Astrocyte (in vitro differentiated cells and primary cell): Measurements from ENCODE around the gene COBL. TPM values are rescaled to one million over a fixed set of nuclear protein-coding genes. Genes with fewer than 3 reads are reported as not detected.

Experiments
- DNase-seq: peaks from one replicate; pipeline ENCODE4 v3.0.0-alpha.2; 2010; ENCODE audit warnings: low read depth
- FAIRE-seq: peaks from 2 replicates; lab custom pipeline; 2011; peaks lifted over from hg19 to GRCh38; lab: Jason Lieb, UNC
- H2AFZ ChIP-seq: 2 replicates; pipeline ENCODE4 v1.6.0; 2012; ENCODE audit warnings: low read depth, low read length, inconsistent platforms
- H3K27ac ChIP-seq: 2 replicates; pipeline ENCODE4 v1.5.1; 2011; ENCODE audit warnings: low read depth, low read length, inconsistent platforms
- H3K27me3 ChIP-seq: 2 replicates; pipeline ENCODE4 v1.6.0; 2011; ENCODE audit warnings: low read length, inconsistent platforms; ENCODE audit not compliant: insufficient read depth
- H3K36me3 ChIP-seq: 2 replicates; pipeline ENCODE4 v1.5.1; 2011; ENCODE audit warnings: low read length, inconsistent platforms; ENCODE audit not compliant: insufficient read depth
- H3K4me1 ChIP-seq: 2 replicates; pipeline ENCODE4 v1.5.1; 2011; ENCODE audit warnings: low read length, inconsistent platforms; ENCODE audit not compliant: insufficient read depth
- H3K4me2 ChIP-seq: 2 replicates; pipeline ENCODE4 v1.6.0; 2012; ENCODE audit warnings: low read length, inconsistent platforms
- H3K4me3 ChIP-seq: 2 replicates; pipeline ENCODE4 v1.5.1; 2011; ENCODE audit warnings: low read depth, mild to moderate bottlenecking, low read length, inconsistent platforms; ENCODE audit not compliant: insufficient read depth
- H3K79me2 ChIP-seq: 2 replicates; pipeline ENCODE4 v1.6.0; 2012; ENCODE audit warnings: mild to moderate bottlenecking, low read length, inconsistent platforms; ENCODE audit not compliant: insufficient read depth
- H3K9ac ChIP-seq: 2 replicates; pipeline ENCODE4 v1.6.0; 2012; ENCODE audit warnings: mild to moderate bottlenecking, low read length, inconsistent platforms
- H3K9me3 ChIP-seq: 2 replicates; pipeline ENCODE4 v1.5.1; 2012; ENCODE audit warnings: low read depth, mild to moderate bottlenecking, low read length, inconsistent platforms; ENCODE audit not compliant: insufficient read depth
- H4K20me1 ChIP-seq: 2 replicates; pipeline ENCODE4 v1.6.0; 2012; ENCODE audit warnings: low read length, inconsistent platforms; ENCODE audit not compliant: insufficient read depth
- H3K27ac Mint-ChIP-seq: one replicate; pipeline ENCODE4 v1.8.0; 2021; ENCODE audit warnings: mild to moderate bottlenecking, mixed read lengths; ENCODE audit not compliant: unreplicated experiment
- H3K27me3 Mint-ChIP-seq: one replicate; pipeline ENCODE4 v1.8.0; 2021; ENCODE audit warnings: low read depth, mixed read lengths; ENCODE audit not compliant: unreplicated experiment
- H3K36me3 Mint-ChIP-seq: one replicate; pipeline ENCODE4 v1.8.0; 2021; ENCODE audit warnings: low read depth, mixed read lengths; ENCODE audit not compliant: unreplicated experiment
- H3K4me1 Mint-ChIP-seq: one replicate; pipeline ENCODE4 v1.8.0; 2021; ENCODE audit warnings: low read depth, mixed read lengths; ENCODE audit not compliant: unreplicated experiment
- H3K4me3 Mint-ChIP-seq: one replicate; pipeline ENCODE4 v1.8.0; 2021; ENCODE audit warnings: mild to moderate bottlenecking, moderate library complexity, mixed read lengths; ENCODE audit not compliant: unreplicated experiment
- H3K9me3 Mint-ChIP-seq: one replicate; pipeline ENCODE4 v1.8.0; 2021; ENCODE audit warnings: mild to moderate bottlenecking, mixed read lengths; ENCODE audit not compliant: unreplicated experiment
- CTCF ChIP-seq: IDR thresholded peaks from 2 replicates; pipeline ENCODE4 v1.5.1; 2011; ENCODE audit warnings: low read depth, mild to moderate bottlenecking, inconsistent platforms, low read length, moderate library complexity; ENCODE audit not compliant: insufficient read depth
- EZH2 ChIP-seq: IDR thresholded peaks from 2 replicates; pipeline ENCODE4 v1.6.1; 2012; ENCODE audit warnings: mild to moderate bottlenecking, low read length, inconsistent platforms; ENCODE audit not compliant: insufficient read depth
- total RNA-seq: library from RNA; stranded (reverse); gene quantifications from 2 replicates; pipeline ENCODE4 v1.2.1, GENCODE V29; 2021

Gene COBL
- total RNA-seq, 1 donor from 2014 or later = 6.4 TPM

DNA sequence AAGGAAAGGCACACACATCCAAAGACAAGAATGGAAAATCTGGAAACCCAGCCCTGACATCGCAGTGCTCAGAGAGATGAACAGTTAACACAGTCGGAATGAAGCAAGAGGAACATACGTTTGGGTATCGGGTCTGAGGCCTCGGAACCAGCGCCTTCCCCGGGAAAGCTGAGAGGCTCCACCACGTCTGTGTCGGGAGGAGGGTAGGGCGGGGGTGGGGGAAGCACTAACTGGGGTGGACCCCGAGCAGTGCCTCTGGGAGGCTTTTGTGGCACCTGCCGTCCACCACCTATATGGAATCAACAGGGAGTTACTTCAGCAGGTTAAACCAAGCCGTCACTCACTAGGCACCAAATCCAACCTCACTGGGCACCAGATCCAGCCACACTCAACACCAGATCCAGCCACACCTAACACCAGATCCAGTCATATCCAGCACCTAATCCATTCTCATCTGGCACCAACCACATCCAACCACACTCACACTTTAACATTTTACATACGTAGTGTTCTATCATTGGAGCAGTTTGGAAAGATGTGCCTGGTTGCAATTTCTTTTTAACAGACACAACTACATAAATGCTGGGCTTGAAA, 233.6 kb downstream of the COBL start:
- no peak for DNase-seq
- no peak overlapping the region for H3K27ac Mint-ChIP-seq
- Histone ChIP-seq H3K9me3 (no peaks in the 10 kb centered on the region), H3K4me2 (no peak overlapping the region), H3K36me3 (no peaks in the 10 kb centered on the region), H3K79me2 (no peaks in the 10 kb centered on the region), H3K27ac (no peak overlapping the region), H3K27me3 (peaks cover 14% of the 10 kb centered on the region), H4K20me1 (no peaks in the 10 kb centered on the region), H3K4me3 (no peak overlapping the region), H2AFZ (no peak overlapping the region), H3K9ac (no peak overlapping the region), H3K4me1 (no peaks in the 10 kb centered on the region)
- H3K27me3 Mint-ChIP-seq = peaks cover 16% of the 10 kb centered on the region
- no peaks in the 10 kb centered on the region for H3K36me3 Mint-ChIP-seq
- H3K4me3 Mint-ChIP-seq = no peak overlapping the region
- peaks cover 2% of the 10 kb centered on the region for H3K4me1 Mint-ChIP-seq
- peaks cover 7% of the 10 kb centered on the region for H3K9me3 Mint-ChIP-seq
- FAIRE-seq = no peak
- TF ChIP-seq EZH2 (no peak), CTCF (no peak)

GRCh38 chr7:51082096-51082840, 234.3 kb downstream of the COBL start:
- Histone ChIP-seq H2AFZ (no peak overlapping the region), H3K9ac (no peak overlapping the region), H3K4me3 (no peak overlapping the region), H3K36me3 (no peaks in the 10 kb centered on the region), H3K4me2 (no peak overlapping the region), H3K79me2 (no peaks in the 10 kb centered on the region), H3K27me3 (peaks cover 14% of the 10 kb centered on the region), H3K27ac (no peak overlapping the region), H3K4me1 (no peaks in the 10 kb centered on the region), H3K9me3 (no peaks in the 10 kb centered on the region), H4K20me1 (no peaks in the 10 kb centered on the region)
- Mint-ChIP-seq H3K27me3 (peaks cover 18% of the 10 kb centered on the region), H3K4me1 (peaks cover 4% of the 10 kb centered on the region), H3K27ac (no peak overlapping the region), H3K4me3 (no peak overlapping the region), H3K36me3 (no peaks in the 10 kb centered on the region), H3K9me3 (peaks cover 7% of the 10 kb centered on the region)
- no peak for FAIRE-seq
- TF ChIP-seq CTCF = no peak
- no peak for TF ChIP-seq EZH2
- DNase-seq = no peak
